Thyroid gland (tissue), 4 donors: ENCODE data around the gene RALGAPA1. TPM values are rescaled to one million over a fixed set of nuclear protein-coding genes. Genes with fewer than 3 reads are reported as not detected.

ENCODE experiments used
- DNase-seq, 2 donors: peaks; one replicate each; pipeline ENCODE4 v3.0.0-alpha.2; 2019
- H3K27ac ChIP-seq, 3 donors: fragments of 200-600 bp; sonication (generic); 1 replicate in 2 of 3; 2 replicates in 1 of 3; pipeline ENCODE4 v1.5.1; 2016 to 2019; ENCODE audit warnings: mild to moderate bottlenecking in 1 of 3, moderate library complexity in 1 of 3
- H3K27me3 ChIP-seq: fragments of 200-600 bp; sonication (generic); one replicate; pipeline ENCODE4 v1.5.1; 2019
- H3K36me3 ChIP-seq, 2 donors: fragments of 200-600 bp; sonication (generic); one replicate each; pipeline ENCODE4 v1.5.1; 2016 to 2019
- H3K4me1 ChIP-seq, 2 donors: fragments of 200-600 bp; sonication (generic); one replicate each; pipeline ENCODE4 v1.5.1; 2017 to 2019
- H3K4me3 ChIP-seq, 3 donors: fragments of 200-600 bp; sonication (generic); replicated peaks in 1 of 3; 1 replicate in 2 of 3; 2 replicates in 1 of 3; pipeline ENCODE4 v1.5.1; 2016; ENCODE audit warnings: mild to moderate bottlenecking in 1 of 3
- H3K9me3 ChIP-seq: fragments of 200-600 bp; sonication (generic); one replicate; pipeline ENCODE4 v1.5.1; 2017
- POLR2A ChIP-seq, 2 donors: fragments of 450-650 bp; IDR thresholded peaks; one replicate each; pipeline ENCODE4 v1.6.1; 2017; ENCODE audit warnings: antibody characterized with exemption in 2 of 2, mild to moderate bottlenecking in 2 of 2, moderate library complexity in 1 of 2
- WGBS, 2 donors: methylation state at CpG; one replicate each; pipeline ENCODE4 v1.1.5; 2017; 5-methylcytosine and 5-hydroxymethylcytosine counted together
- intact Hi-C: fragments of 100-400 bp; cut with DNase I; formaldehyde crosslinking; loops from one replicate; pipeline ENCODE4 v1.15.1; 2023
- total RNA-seq, 4 donors: library from RNA; depleted of rRNA; stranded (reverse); fragments of >200 nt; gene quantifications; one replicate each; pipeline ENCODE4 v1.2.3, GENCODE V29; 2016
- TF ChIP-seq, protein P1 (sequence below), 6 experiments: fragments of 200-600 bp in 3 of 6; fragments of 450-650 bp in 3 of 6; sonication (generic) in 3 of 6; IDR thresholded peaks; one replicate each; pipeline ENCODE4 v1.5.1; 2016 to 2019; ENCODE audit warnings: antibody characterized with exemption in 6 of 6, mild to moderate bottlenecking in 2 of 6, inconsistent platforms in 1 of 6, moderate library complexity in 1 of 6

RALGAPA1 gene
- total RNA-seq, 4 donors from 2014 or later = 95.6 to 137 (median 111) TPM

DNA sequence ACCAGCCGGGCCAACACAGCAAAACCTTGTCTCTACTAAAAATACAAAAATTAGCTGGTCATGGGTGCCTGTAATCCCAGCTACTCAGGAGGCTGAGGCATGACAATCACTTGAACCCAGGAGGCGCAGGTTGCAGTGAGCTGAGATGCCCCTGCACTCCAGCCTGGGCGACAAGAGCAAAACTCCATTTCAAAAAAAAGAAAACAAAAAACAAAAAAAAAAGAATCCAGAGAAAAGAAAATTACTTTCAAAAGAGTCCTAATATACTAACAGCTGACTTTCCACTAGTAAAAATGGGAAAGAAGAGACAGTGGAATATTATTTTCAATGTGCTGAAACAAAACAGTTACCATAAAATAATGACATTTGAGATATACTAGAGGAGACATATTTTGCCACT, 283.4 kb downstream of the RALGAPA1 start:
- Histone ChIP-seq H3K4me3 (no peak overlapping the region), H3K4me1 (no peaks in the 10 kb centered on the region), H3K27ac (no peak overlapping the region), H3K9me3 (no peaks in the 10 kb centered on the region), H3K27me3 (no peaks in the 10 kb centered on the region), H3K36me3 (no peaks in the 10 kb centered on the region)
- intact Hi-C loops = no loop called here
- DNase-seq = no peak
- TF ChIP-seq, protein P1, sequence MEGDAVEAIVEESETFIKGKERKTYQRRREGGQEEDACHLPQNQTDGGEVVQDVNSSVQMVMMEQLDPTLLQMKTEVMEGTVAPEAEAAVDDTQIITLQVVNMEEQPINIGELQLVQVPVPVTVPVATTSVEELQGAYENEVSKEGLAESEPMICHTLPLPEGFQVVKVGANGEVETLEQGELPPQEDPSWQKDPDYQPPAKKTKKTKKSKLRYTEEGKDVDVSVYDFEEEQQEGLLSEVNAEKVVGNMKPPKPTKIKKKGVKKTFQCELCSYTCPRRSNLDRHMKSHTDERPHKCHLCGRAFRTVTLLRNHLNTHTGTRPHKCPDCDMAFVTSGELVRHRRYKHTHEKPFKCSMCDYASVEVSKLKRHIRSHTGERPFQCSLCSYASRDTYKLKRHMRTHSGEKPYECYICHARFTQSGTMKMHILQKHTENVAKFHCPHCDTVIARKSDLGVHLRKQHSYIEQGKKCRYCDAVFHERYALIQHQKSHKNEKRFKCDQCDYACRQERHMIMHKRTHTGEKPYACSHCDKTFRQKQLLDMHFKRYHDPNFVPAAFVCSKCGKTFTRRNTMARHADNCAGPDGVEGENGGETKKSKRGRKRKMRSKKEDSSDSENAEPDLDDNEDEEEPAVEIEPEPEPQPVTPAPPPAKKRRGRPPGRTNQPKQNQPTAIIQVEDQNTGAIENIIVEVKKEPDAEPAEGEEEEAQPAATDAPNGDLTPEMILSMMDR (IDR thresholded peaks at IDR 0.05) = no peak
- no peak for TF ChIP-seq POLR2A (IDR thresholded peaks at IDR 0.05)
- 87 to 95% methylated on average over 3 of the region's 3 CpGs for WGBS, 2 donors

DNA sequence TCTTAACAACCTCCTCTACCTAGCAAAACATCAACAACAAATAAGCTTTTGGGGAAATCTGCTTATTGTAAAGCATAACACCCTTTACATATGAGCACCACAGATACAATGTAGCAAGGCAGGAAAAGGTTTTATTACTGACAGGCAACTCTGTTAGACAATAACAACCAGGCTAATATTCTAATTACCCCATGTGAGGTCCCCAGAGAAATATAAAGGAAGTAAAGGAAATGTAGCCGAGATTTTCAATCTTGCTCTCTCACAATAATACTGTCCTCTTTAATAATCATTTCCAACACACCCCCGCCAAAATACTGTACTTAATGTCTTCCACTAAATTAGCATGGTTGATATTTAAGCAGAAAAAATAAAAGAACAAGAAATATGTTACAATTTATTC, 289.1 kb downstream of the RALGAPA1 start:
- H3K36me3 ChIP-seq = no peaks in the 10 kb centered on the region
- no peak overlapping the region for H3K4me3 ChIP-seq
- H3K4me1 ChIP-seq = no peaks in the 10 kb centered on the region
- H3K27me3 ChIP-seq = no peaks in the 10 kb centered on the region
- no peak overlapping the region for H3K27ac ChIP-seq
- no peak for TF ChIP-seq POLR2A (IDR thresholded peaks at IDR 0.05)
- TF ChIP-seq, protein P1 (IDR thresholded peaks at IDR 0.05) = no peak
- no peak for DNase-seq
- H3K9me3 ChIP-seq = no peaks in the 10 kb centered on the region
- intact Hi-C loops = no loop called here
- WGBS, 2 donors = 64 to 66% methylated on average over 2 of the region's 2 CpGs

DNA sequence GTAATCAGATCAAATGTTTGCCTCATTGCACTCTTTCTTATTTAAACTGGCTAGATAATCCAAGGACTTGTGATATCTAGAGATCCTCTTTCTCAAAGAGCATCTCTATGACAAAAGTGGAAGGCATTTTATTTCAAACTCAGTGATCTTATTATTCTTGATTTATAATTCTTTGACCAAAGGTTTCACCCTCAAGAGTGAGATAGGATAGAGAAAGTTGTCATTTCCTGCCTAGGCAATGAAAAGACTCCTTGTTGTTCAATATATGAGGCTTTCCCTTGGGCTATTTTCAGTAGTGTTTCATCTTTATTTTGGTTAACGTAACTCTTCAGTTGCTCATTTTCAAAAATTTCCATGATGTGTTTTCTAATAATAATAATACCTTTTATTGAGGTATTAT, 293.2 kb downstream of the RALGAPA1 start:
- Histone ChIP-seq H3K4me1 (no peaks in the 10 kb centered on the region), H3K36me3 (no peaks in the 10 kb centered on the region), H3K4me3 (no peak overlapping the region), H3K27me3 (no peaks in the 10 kb centered on the region), H3K27ac (no peak overlapping the region), H3K9me3 (no peaks in the 10 kb centered on the region)
- DNase-seq = no peak
- intact Hi-C loops = no loop called here
- 84 to 85% methylated on average over 1 of the region's 1 CpG for WGBS, 2 donors
- no peak for TF ChIP-seq POLR2A (IDR thresholded peaks at IDR 0.05)
- TF ChIP-seq, protein P1 (IDR thresholded peaks at IDR 0.05) = no peak

DNA sequence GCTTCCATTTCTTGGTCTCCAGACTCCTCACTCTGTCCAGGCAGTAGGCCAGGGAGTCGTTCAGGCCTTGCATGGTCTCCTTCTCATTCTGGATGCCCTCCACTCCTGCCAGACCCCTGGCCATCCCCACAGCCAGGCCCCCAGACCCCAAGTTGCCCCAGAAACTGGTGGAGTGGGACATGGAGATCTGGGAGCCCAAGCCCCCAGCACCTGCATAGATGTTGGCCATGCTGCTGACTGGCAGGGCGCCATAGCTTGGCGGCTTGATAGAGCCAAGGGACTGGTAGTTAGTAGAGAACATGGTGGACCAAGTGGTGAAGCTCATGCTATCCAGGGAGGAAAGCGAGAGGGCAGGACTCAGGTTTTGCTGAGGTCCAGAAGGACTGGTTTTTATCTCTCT, 296.3 kb downstream of the RALGAPA1 start:
- 85 to 93% methylated on average over 4 of the region's 4 CpGs for WGBS, 2 donors
- Histone ChIP-seq H3K9me3 (no peaks in the 10 kb centered on the region), H3K27ac (no peak overlapping the region), H3K36me3 (no peaks in the 10 kb centered on the region), H3K4me3 (no peak overlapping the region), H3K27me3 (no peaks in the 10 kb centered on the region), H3K4me1 (no peaks in the 10 kb centered on the region)
- TF ChIP-seq, protein P1 (IDR thresholded peaks at IDR 0.05) = no peak
- DNase-seq = no peak
- intact Hi-C loops = no loop called here

DNA sequence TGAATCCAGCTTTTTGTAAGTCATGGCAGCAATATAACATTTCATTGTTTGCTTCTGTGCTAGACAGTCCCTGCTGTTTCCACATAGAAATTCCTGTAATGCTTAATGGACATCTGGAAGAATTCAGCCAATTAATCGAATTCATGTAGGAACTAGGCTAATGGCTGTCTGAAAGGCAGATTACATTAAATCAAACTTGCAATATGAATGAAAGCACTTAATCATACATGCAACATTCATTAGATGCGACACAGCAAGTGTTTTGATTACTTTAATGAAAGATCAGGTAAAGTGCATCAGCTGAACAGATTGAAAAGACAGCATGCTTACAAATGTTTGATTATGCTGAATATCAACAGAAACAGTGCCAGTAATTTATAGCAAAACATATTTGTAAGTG, 299.2 kb downstream of the RALGAPA1 start:
- Histone ChIP-seq H3K4me1 (no peaks in the 10 kb centered on the region), H3K27ac (no peak overlapping the region), H3K9me3 (no peaks in the 10 kb centered on the region), H3K4me3 (no peak overlapping the region), H3K36me3 (no peaks in the 10 kb centered on the region), H3K27me3 (no peaks in the 10 kb centered on the region)
- WGBS, 2 donors = 76 to 90% methylated on average over 2 of the region's 2 CpGs
- TF ChIP-seq POLR2A (IDR thresholded peaks at IDR 0.05) = no peak
- TF ChIP-seq, protein P1 (IDR thresholded peaks at IDR 0.05) = no peak
- no peak for DNase-seq
- intact Hi-C loops = no loop called here
